GM18873 (cell line): ENCODE results near the gene MST1R.
"Not testable (repeated sequence)": the region's sequence is repeated elsewhere in the genome, so short reads cannot be mapped to it uniquely, and the experiment has no call there.

Experiments
- ATAC-seq: cut with Tn5 transposase; IDR thresholded peaks from one replicate; pipeline ENCODE4 v1.9.1; 2021; ENCODE audit warnings: mild to moderate bottlenecking, moderate library complexity, moderate number of reproducible peaks; ENCODE audit not compliant: unreplicated experiment, low FRiP score

Gene MST1R

DNA sequence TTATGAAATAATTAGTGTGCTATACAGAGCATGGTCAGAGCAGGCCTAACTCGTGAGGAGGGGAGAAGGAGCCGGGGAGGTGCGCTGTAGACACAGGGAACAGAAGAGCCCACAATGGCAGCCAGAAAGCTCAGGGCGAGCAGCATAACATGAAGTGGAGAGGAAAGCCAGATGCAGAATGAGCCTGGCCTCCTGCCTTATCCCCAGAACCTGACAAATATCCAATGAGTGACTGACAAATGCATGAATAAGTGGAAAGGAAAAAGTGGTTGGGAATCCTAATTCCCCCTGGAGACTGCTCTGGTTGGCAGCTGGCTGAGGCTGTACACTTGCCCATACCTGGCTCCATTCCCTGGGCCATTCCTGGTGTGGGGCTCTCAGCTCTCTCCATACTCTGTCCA, 9.2 kb upstream of the MST1R start:
- ATAC-seq: no peak

- no peak for ATAC-seq
These were observed 7.9 kb upstream of the MST1R start for GRCh38 chr3:49911611-49912010.

- ATAC-seq: no peak
These were observed 7.4 kb upstream of the MST1R start for GRCh38 chr3:49911124-49911420.

DNA sequence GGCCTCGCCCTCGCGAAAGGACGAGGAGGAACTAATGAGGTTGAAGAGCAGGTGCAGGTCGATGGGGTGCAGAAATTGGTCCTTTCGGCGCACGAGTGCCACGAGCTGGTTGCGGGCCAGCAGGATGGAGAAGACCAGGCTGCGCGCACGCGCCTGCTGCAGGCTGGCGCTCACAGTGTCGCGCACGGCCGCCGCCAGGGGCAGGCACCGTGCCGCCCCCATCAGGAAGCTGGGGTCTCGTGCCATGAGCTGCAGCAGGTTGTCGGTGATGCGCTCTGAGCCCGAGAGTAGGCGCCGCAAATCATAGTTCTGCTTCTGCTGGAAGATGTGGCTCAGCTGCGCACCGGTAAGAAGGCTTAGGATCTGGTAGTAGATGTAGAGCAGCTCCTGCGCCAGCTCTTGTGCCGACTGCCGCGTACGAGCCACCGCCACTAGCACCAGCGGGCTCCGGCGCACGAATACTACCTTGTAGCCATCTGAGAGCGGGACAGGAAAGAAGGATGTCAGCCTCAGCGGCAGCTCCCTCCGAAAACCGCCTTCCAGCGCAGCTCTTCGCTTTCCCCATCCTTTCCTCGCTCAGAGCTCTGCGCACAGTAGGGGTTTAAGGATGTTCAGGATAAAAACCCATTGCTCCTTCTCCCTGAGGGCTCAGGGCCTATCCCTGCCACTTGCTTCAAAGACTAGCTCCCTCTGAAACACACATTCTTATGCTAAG, 6.9 kb upstream of the MST1R start:
- no peak for ATAC-seq

DNA sequence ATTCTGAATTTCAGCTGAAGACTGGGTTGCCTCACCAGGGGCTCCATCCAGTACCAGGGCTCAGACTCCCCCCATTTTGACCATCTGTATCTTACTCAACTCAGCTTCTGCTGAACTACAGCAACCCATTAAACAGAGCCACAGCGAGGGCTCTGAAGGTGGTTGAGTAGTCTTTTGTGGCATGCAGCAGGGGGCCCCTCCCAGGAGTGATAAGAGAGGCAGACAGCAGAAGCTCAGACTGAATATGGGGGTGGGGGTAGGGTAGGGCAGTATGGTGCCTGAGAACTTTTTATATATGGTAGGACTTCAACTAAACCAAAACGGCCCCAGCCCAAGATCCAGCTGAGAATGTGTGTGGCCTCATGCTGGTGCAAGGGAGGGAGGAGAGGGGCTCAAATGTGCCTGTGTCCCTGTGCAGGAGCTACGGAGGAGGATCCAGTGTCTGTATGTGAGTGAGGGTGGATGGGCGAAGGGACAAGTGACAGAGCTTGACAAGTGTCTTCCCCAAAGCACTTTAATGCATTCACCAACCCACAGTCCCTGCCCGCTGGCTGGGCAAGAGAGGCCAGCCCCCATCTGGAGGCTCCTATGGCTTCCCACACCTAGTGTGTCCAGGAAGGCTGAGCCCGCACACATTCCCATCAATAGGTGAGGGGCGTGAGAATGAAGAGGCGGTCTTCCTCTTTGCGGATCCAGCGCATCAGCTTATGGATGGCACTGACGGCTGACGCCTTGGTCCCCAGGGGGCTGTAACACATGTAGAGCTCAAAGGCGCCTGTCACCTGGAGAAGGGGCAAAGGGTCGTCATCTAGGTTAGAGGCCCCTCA, 4.9 kb upstream of the MST1R start:
- no peak for ATAC-seq

DNA sequence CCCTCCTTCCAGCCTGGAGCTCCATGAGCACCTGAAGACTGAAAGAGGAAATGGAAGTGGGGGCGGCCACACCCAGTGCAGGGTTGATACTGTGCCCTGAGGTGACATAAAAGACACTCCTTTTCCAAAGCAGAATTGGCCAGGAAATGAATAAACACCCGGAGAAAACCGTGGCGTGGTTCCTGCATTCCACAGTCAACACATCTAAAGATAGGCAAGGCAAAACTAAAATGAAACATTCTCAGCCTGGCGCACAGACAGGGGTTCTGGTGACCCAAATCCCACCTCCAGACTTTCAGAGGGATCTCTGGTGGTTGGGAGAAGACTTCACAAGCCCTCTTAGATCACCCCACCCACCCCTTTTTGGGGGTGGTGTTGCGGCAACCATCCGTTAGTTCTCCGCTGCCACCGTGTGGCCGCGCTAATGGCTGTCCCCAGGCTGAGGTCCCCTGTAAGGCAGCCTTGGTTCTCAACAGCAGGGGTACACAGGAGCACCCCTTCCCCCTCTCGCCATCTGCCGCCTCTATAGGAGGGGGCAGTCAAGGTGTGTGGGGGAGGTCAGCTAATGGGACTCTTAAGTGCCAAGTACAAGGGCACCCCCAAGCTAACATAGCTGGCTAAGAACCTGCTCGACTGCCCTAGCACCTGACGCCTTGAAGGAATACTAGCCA, 2.5 kb upstream of the MST1R start:
- no peak for ATAC-seq

DNA sequence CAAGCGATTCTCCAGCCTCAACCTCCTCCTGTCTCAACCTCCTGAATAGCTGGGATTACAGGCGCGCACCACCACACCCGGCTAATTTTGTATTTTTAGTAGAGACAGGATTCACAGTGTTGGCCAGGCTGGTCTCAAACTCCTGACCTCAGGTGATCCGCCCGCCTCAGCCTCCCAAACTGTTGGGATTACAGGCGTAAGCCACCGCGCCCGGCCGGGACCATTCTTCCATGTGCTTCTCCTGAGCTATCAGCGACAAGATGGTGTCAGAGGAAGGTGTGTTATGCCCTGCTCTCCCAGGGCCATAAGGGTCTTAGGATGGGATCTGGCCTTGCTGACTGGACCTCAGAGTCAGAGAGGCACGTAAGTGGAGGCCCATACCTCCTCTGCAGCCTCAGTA, 775 bp upstream of the MST1R start:
- not testable (repeated sequence) for ATAC-seq

DNA sequence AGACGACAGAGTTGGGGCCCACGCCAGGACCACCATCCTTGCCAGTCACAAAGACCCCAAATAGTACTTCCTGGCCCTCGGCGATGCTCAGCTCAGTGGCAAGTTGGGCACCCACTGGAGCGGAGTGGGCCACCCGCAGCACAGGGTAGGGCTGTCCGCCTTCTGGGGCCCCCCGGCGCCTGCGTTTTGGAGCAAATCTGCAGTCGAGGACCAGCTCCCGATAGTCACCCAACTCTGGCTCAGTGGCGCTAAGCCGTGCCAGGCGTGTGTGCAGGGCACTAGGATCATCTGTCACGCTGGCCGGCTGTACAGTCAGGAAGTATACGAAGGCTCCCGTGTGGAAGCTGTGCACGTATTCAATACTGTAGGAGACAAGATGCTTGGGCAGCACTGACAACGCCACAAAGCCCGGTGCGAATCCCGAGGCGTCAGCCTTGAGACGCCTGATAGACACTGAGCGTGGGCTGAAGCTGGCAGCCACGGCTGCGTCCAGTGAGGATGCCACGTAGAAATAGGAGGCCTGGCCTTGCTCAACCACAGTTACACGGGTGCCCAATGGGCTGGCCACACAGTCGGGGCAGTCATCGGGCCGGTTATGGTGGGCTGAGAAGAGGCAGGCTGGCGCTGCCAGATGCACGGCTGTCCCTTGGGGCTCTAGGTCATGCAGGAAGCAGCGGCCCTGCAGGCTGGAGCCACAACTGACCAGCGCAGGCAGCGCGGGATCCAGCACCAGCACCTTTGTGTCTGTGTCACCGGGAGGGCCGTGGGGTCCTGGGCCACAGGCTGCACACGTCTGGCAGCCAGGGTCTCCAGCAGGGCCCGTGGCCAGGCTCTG, 945 bp downstream of the MST1R start:
- ATAC-seq: no peak

DNA sequence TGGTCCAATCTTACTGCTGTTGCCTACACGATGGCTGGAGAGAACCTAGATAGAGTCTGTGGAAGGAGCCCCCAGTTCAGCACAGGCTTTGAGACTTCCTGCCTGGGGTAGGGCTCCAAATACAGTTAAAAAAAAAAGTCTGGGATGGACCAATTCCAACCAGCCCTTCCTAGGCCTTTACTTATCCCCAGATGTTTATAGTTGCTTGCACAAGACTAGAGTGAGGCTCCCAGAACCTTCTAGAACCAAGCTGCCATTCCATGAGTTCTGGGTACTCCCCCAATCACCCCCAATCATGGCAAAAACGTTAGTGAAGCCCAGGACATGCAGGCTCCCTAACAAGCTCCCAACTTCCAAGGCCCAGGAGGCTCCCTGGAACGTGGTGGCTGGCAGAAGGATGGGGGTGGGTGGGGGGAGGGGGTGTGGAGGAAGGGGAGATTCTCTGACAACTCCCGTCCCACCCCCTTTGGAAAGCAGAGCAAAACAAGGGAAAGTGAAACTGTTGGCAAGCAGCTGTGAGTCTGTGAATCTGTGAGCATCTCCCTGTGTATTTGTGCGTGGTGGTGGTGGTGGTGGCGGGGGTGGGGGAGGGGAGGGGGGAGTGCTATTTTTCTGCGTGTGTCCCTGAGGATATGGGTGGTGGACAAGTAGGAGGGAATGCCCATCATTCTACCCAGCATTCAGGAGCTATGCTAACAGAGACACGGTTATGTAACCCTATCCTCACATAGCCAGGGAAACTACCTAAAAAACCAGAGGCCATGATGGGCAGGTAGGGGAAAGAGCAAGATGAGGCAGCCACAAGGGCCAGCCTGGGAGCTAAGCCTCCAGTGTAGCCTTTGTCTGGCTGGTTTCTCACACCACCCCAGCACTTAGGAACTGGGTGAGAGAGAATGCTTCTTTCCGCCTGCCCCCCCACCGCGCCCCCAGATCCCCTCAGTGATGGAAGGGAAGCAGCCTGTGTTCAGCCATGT, 2.0 kb downstream of the MST1R start:
- ATAC-seq: no peak

DNA sequence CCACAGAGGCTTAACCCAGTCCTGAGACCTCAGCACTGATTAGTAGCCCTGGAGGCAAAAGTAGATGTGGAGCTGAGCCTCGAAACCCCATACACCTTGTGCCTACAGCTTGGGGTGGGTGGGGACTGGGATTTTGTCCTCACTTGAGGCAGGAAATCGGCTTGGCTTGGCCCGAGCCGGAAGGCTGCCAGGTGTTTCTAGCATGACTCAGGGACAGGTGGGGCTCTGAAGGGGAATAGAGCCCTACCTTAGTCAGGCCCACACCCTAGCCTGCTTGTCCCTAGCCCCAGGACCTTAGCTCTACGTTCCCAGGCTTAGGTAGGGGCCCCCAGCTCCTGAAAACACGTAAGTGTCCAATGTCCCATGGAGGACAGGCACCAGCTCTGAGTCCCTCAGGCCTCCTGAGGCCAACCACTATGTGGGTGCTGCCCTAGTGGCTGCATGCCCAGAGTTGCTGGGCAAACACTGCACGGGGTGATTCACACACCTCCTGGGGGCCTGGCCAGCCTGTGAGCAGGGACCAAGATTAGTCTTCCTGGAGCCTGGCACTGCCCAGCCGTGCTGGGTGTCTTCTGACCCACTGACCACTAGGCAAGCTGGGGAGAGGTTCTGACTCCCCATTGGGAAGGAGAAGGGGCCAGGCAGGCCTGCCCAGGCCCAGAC, 3.1 kb downstream of the MST1R start:
- ATAC-seq: no peak

DNA sequence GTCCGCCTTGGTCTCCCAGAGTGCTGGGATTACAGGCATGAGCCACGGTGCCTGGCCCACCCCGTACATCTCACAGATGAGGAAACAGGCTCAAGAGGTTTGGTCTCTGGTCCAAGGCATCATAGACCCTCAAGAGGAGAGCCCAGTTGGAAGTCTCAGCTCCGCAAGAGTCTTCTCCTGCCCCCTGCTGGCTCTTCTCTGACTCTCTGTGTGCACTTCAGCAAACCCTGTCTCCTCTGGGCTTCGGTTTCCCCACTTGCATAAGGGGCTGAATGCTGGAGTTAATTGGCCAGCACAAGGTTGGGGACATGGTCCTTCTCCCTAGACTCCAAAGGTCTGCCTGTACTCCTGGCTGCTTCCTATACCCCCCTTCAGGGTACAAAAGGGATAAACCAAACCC, 3.9 kb downstream of the MST1R start:
- ATAC-seq: no peak

DNA sequence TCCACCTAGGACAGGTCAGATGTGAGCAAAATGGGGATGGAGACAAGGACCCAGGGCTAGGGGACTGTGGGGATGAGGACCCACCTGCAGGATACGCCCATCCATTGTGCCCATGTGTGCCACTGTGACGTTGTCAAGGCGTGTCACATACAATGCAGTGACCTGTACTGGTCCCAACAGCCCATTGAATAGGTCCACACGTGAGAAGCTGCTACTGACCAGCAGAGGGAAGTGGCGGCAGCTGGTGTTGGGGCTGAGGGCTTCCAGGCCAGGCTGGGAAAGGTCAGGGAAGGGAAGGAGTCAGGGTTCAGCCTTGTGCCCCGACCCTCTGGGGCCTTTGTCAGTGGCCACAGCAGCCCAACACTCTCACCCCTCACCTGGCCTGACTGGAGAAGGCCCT, 4.7 kb downstream of the MST1R start:
- ATAC-seq: no peak

DNA sequence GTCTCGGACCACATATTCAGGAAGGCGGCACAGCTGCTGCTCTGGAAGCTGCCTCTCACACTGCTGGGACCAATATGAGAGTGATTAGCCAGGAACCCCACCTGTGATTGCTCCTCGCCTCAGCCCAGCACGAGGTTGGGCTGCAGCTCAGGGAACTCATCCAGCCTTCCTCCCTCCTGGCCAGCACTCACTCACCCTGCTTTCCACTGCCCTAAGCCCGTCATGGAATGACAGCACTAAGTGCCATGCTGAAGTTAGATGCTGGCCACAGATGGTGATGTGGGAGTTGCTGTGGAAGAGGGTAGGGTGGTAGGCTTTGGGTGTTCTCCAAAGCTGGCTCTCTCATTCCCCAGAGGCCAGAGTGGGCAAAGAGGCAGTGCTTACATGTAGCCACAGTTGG, 7.3 kb downstream of the MST1R start:
- no peak for ATAC-seq

- ATAC-seq: no peak
These were observed 7.9 kb downstream of the MST1R start for GRCh38 chr3:49895791-49896190.

DNA sequence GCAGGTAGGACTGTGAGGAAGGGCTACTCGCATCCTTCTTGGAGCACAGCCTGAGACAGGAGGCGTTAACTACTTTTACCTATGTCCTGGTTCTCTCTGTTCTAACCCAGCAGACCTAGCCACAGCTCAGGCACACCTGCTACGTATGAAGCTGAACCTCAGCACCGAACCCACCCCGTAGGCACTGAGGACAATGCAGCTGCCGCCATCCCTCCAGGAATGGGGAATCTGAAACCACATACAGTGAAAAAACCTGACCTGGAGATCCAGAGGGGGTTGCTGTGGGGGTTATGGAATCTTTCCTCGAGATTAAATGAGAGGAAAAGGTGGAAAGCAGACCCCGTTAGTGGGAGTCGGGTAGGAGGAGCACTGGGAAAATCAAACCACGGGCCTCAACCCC, 14.4 kb downstream of the MST1R start:
- ATAC-seq: no peak

- ATAC-seq: no peak
These were observed 16.8 kb downstream of the MST1R start for GRCh38 chr3:49886922-49887265.

GRCh38 chr3:49883998-49884397, 19.7 kb downstream of the MST1R start:
- ATAC-seq: no peak

- no peak for ATAC-seq
These were observed 21.5 kb downstream of the MST1R start for GRCh38 chr3:49882166-49882565.

DNA sequence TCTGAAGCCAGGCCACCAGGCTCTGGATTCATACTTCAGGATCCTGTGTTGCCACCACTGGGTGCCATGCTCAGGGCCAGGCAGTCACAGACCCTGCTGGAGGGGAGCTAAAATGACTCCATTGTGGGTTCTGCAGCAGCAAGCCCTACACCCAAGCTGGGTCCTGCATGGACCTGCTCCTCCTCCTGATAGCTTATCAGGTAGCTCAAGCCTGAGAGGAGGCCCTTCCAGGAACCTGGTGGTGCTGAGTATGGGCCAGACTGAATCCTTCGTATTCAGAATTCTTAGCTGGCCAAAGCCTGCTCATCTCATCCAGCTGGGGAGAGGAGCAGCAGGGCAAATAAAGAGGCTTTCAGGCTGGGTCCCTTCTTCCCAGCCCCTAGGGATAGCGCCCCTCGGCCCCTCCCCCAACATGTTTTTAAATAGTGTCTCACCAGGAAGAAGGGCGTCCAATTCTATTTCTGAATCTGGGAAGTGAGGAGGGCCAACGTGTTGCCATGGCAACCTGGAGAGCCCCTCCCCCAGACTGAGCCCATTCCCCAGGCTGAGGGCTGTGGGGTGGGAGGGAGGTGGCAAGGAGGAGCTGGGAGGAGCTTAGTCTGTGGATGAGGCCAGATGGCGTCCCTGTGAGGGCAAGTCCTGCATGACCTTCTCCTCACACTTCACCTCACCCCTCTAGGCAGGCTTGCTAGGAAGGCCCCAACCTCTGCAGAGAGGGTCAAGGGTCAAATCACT, 22.9 kb downstream of the MST1R start:
- ATAC-seq: no peak
